AG04450 (cell line): ENCODE results near the gene RBM12. TPM values are rescaled to one million over a fixed set of nuclear protein-coding genes. Genes with fewer than 3 reads are reported as not detected.
"Not testable (repeated sequence)": the region's sequence is repeated elsewhere in the genome, so short reads cannot be mapped to it uniquely, and the experiment has no call there.

Source experiments
- CTCF ChIA-PET: fragments of 300-600, 350-600 bp; formaldehyde crosslinking; extraction: SDS; loops from one replicate; lab custom pipeline; 2022; ENCODE audit warnings: antibody characterized with exemption, inconsistent platforms; lab: Charles Lee
- POLR2A ChIA-PET: fragments of 350-600 bp; formaldehyde crosslinking; extraction: SDS; loops from one replicate; lab custom pipeline; 2021; ENCODE audit warnings: antibody characterized with exemption, inconsistent platforms; lab: Yijun Ruan, JAX
- DNase-seq: peaks from one replicate; pipeline ENCODE4 v3.0.0-alpha.2; 2011; ENCODE audit warnings: low read depth, low spot score
- H3K27ac ChIP-seq: one replicate; pipeline ENCODE4 v1.5.1; 2012; ENCODE audit warnings: low read depth, low read length, control low read depth
- H3K27me3 ChIP-seq: one replicate; pipeline ENCODE4 v1.6.0; 2012; ENCODE audit warnings: low read length; ENCODE audit not compliant: control insufficient read depth, insufficient read depth
- H3K4me3 ChIP-seq: 2 replicates; pipeline ENCODE4 v1.5.1; 2011; ENCODE audit warnings: mild to moderate bottlenecking, low read depth, low read length, control low read depth
- H3K9me3 ChIP-seq: 2 replicates; pipeline ENCODE4 v1.5.1; 2012; ENCODE audit warnings: low read length; ENCODE audit not compliant: control insufficient read depth, insufficient read depth
- CTCF ChIP-seq: IDR thresholded peaks from 2 replicates; pipeline ENCODE4 v1.5.1; 2011; ENCODE audit warnings: low read depth, low read length, control low read depth, inconsistent platforms
- polyA minus RNA-seq: library from RNA; depleted of rRNA, polyadenylated mRNA; stranded (reverse); fragments of >200 nt; gene quantifications from 2 replicates; pipeline ENCODE4 v1.2.3, GENCODE V29; 2011; rRNA and poly(A)+ RNA removed
- polyA plus RNA-seq: library from polyadenylated mRNA; depleted of rRNA; stranded (reverse); fragments of >200 nt; gene quantifications from 2 replicates; pipeline ENCODE4 v1.2.3, GENCODE V29; 2011; rRNA removed

The RBM12 gene
- polyA plus RNA-seq: 73.0 and 91.1 TPM in 2 replicates
- polyA minus RNA-seq: 183 and 208 TPM in 2 replicates

GRCh38 chr20:35664466-35665206, at the start of gene RBM12, which contains the start of gene CPNE1:
TSS of gene RBM12 (minus strand) at chr20:35664900. CDS start at chr20:35655322, 9,578 bp downstream.
TSS of gene CPNE1 (minus strand) at chr20:35664900. CDS start at chr20:35632923, 31,977 bp downstream.
- H3K9me3 ChIP-seq: peaks cover 3% of the 10 kb centered on the region; the same call in 1 of the 2 replicates
- peak within 1 kb of the TSS; percentile 91 for H3K27ac ChIP-seq
- ChIA-PET CTCF (no interaction called here), POLR2A (interaction anchor here (0.6 to 2.4 kb wide), 7 partner anchors 13 to 233 kb away, joined by 3 to 11 read pairs (median 3); no protein-coding TSS in a partner anchor)
- H3K27me3 ChIP-seq: no peaks in the 10 kb centered on the region
- peak within 1 kb of the TSS; percentile 99 for H3K4me3 ChIP-seq
- peak; percentile 78 for DNase-seq
- TF ChIP-seq CTCF: no peak

- Histone ChIP-seq H3K27ac (no peak overlapping the region), H3K27me3 (no peaks in the 10 kb centered on the region), H3K9me3 (no peaks in the 10 kb centered on the region), H3K4me3 (no peak overlapping the region)
- DNase-seq: no peak
- CTCF ChIA-PET: interaction anchor here (0.8 to 1.1 kb wide), 2 partner anchors 15 to 152 kb away, joined by 3 to 7 read pairs; no protein-coding TSS in a partner anchor
- POLR2A ChIA-PET: interaction anchor here (0.7 kb wide), 1 partner anchor 433 kb away, joined by 19 read pairs; no protein-coding TSS in a partner anchor
- TF ChIP-seq CTCF: no peak
Measured at GRCh38 chr20:35714127-35714526, 49.4 kb upstream of the RBM12 start.

- H3K9me3 ChIP-seq, H3K27me3 ChIP-seq, H3K4me3 ChIP-seq, H3K27ac ChIP-seq, DNase-seq: not testable (repeated sequence)
- ChIA-PET CTCF (interaction anchor here (0.6 to 1.1 kb wide), 2 partner anchors 153 to 178 kb away, joined by 5 to 7 read pairs; no protein-coding TSS in a partner anchor), POLR2A (interaction anchor here (0.6 kb wide), 1 partner anchor 80 kb away, joined by 4 read pairs; no protein-coding TSS in a partner anchor)
Measured at GRCh38 chr20:35713120-35713519, 48.4 kb upstream of the RBM12 start.

GRCh38 chr20:35711588-35712209, 47.0 kb upstream of the RBM12 start:
- Histone ChIP-seq H3K9me3 (no peaks in the 10 kb centered on the region), H3K27ac (no peak overlapping the region), H3K27me3 (no peaks in the 10 kb centered on the region), H3K4me3 (no peak overlapping the region)
- no peak for TF ChIP-seq CTCF
- ChIA-PET CTCF (interaction anchor here (0.6 kb wide), 1 partner anchor 38 kb away, joined by 10 read pairs; no protein-coding TSS in a partner anchor), POLR2A (interaction anchor here (0.8 to 1.0 kb wide), 2 partner anchors 13 to 24 kb away, joined by 3 read pairs; no protein-coding TSS in a partner anchor)
- no peak for DNase-seq

GRCh38 chr20:35710884-35711587, 46.3 kb upstream of the RBM12 start:
- no peak for DNase-seq
- Histone ChIP-seq H3K27me3 (no peaks in the 10 kb centered on the region), H3K4me3 (no peak overlapping the region), H3K27ac (no peak overlapping the region), H3K9me3 (no peaks in the 10 kb centered on the region)
- no peak for TF ChIP-seq CTCF
- POLR2A ChIA-PET: interaction anchor here (0.8 to 1.0 kb wide), 3 partner anchors 8 to 25 kb away, joined by 3 read pairs; no protein-coding TSS in a partner anchor
- CTCF ChIA-PET: interaction anchor here (0.6 to 1.7 kb wide), 2 partner anchors 39 to 244 kb away, joined by 4 to 10 read pairs; partner anchors contain the start of gene SCAND1
